PC-9 (cell line): ENCODE measurements around the gene NCK1. TPM values are rescaled to one million over a fixed set of nuclear protein-coding genes. Genes with fewer than 3 reads are reported as not detected.
A peak's percentile ranks its signal among the peaks of the same experiment; 100 is the strongest.

Source experiments
- BruUV-seq: library from RNA; stranded (reverse); fragments of 400-500 nt; replicated peaks from 2 replicates; lab custom pipeline; 2021; lab: Mats Ljungman, UMichigan
- CTCF ChIA-PET: fragments of 300-600 bp; sonication (Branson Sonifier 250); formaldehyde crosslinking; loops from one replicate; lab custom pipeline; 2022; ENCODE audit warnings: antibody characterized with exemption; lab: Charles Lee
- POLR2A ChIA-PET: fragments of 300-600 bp; sonication (Branson Sonifier 250); formaldehyde crosslinking; loops from one replicate; lab custom pipeline; 2022; ENCODE audit warnings: antibody characterized with exemption; ENCODE audit not compliant: unreplicated experiment; lab: Charles Lee
- DNase-seq, 2 experiments: peaks; one replicate each; pipeline versions ENCODE4 v3.0.0 to v3.0.0-alpha.2; 2015 to 2022; ENCODE audit warnings: mixed read lengths in 1 of 2
- H2AFZ ChIP-seq: fragments of 200-600 bp; sonication (generic); 2 replicates; pipeline ENCODE4 v1.8.1; 2017; ENCODE audit warnings: antibody characterized with exemption
- H3F3A ChIP-seq: fragments of 200-600 bp; sonication (generic); 2 replicates; pipeline ENCODE4 v1.8.1; 2017; ENCODE audit warnings: antibody characterized with exemption, mild to moderate bottlenecking, low read depth; ENCODE audit not compliant: insufficient read depth
- H3K27ac ChIP-seq: fragments of 200-600 bp; sonication (generic); 2 replicates; pipeline ENCODE4 v1.6.1; 2016; ENCODE audit warnings: mixed run types
- H3K27me3 ChIP-seq: fragments of 200-600 bp; sonication (generic); 2 replicates; pipeline ENCODE4 v1.6.1; 2016; ENCODE audit warnings: low read depth, mixed run types; ENCODE audit not compliant: insufficient read depth
- H3K36me3 ChIP-seq: fragments of 200-600 bp; sonication (generic); 2 replicates; pipeline ENCODE4 v1.6.1; 2016; ENCODE audit warnings: low read depth, mixed run types
- H3K4me1 ChIP-seq: fragments of 200-600 bp; sonication (generic); replicated peaks from 2 replicates; pipeline ENCODE4 v1.6.1; 2016; ENCODE audit warnings: mixed run types; ENCODE audit not compliant: insufficient read depth
- H3K4me2 ChIP-seq: fragments of 200-600 bp; sonication (generic); 2 replicates; pipeline ENCODE4 v1.6.1; 2017; ENCODE audit warnings: mixed run types
- H3K4me3 ChIP-seq: fragments of 200-600 bp; sonication (generic); 2 replicates; pipeline ENCODE4 v1.6.1; 2016; ENCODE audit warnings: mixed run types
- H3K79me2 ChIP-seq: fragments of 200-600 bp; sonication (generic); 2 replicates; pipeline ENCODE4 v1.6.1; 2017; ENCODE audit warnings: low read depth, mixed run types
- H3K9me2 ChIP-seq: fragments of 200-600 bp; sonication (generic); 2 replicates; pipeline ENCODE4 v1.8.1; 2017; ENCODE audit warnings: mild to moderate bottlenecking; ENCODE audit not compliant: insufficient read depth
- H3K9me3 ChIP-seq: fragments of 200-600 bp; sonication (generic); 2 replicates; pipeline ENCODE4 v1.8.1; 2016; ENCODE audit warnings: low read depth; ENCODE audit not compliant: insufficient read depth
- H4K20me1 ChIP-seq: fragments of 200-600 bp; sonication (generic); 2 replicates; pipeline ENCODE4 v1.8.1; 2017; ENCODE audit not compliant: insufficient read depth
- CTCF ChIP-seq: fragments of 200-600 bp; sonication (generic); conservative IDR thresholded peaks from 2 replicates; pipeline ENCODE4 v1.6.1; 2017; ENCODE audit warnings: mixed run types, antibody characterized with exemption, mild to moderate bottlenecking, moderate library complexity
- EZH2 ChIP-seq: fragments of 200-600 bp; sonication (generic); IDR thresholded peaks from 2 replicates; pipeline ENCODE4 v1.8.0; 2017; ENCODE audit warnings: antibody characterized with exemption, low read depth
- intact Hi-C: fragments of 100-400 bp; cut with micrococcal nuclease; formaldehyde crosslinking; loops from one replicate; pipeline ENCODE4 v1.10.0; 2022; ENCODE audit not compliant: unreplicated experiment
- total RNA-seq: library from RNA; stranded (reverse); gene quantifications from 2 replicates; pipeline ENCODE4 v1.2.3, GENCODE V29; 2021

NCK1 gene
- total RNA-seq, 1 experiment from 2014 or later = 42.7 TPM

- ChIA-PET CTCF (no interaction called here), POLR2A (no interaction called here)
- Histone ChIP-seq H3K4me3 (no peak overlapping the region), H3K36me3 (0 out of 2 replicates have a peak, but pooled peaks cover 4% of the 10 kb centered on the region), H3K4me2 (no peak overlapping the region), H3K27me3 (no peaks in the 10 kb centered on the region), H3K9me2 (no peaks in the 10 kb centered on the region), H3K79me2 (peaks cover 4% of the 10 kb centered on the region; the same call in 1 of the 2 replicates), H2AFZ (no peak overlapping the region), H3F3A (peaks cover 6% of the 10 kb centered on the region), H4K20me1 (peaks cover 7% of the 10 kb centered on the region), H3K9me3 (no peaks in the 10 kb centered on the region), H3K27ac (no peak overlapping the region), H3K4me1 (peaks cover 24% of the 10 kb centered on the region)
- intact Hi-C loops = loop anchor here (1.0 kb wide), 1 partner anchor 65 kb away; no protein-coding TSS in a partner anchor
- no peak for TF ChIP-seq EZH2
- TF ChIP-seq CTCF = no peak
- BruUV-seq = no TSS peak
- no peak for DNase-seq
Measured at GRCh38 chr3:136949146-136949545, 87.1 kb downstream of the NCK1 start.

GRCh38 chr3:136949708-136950107 is 87.7 kb downstream of the NCK1 start:
- Histone ChIP-seq H3K36me3 (0 out of 2 replicates have a peak, but pooled peaks cover 4% of the 10 kb centered on the region), H3K27me3 (no peaks in the 10 kb centered on the region), H2AFZ (no peak overlapping the region), H3F3A (peaks cover 7% of the 10 kb centered on the region), H3K79me2 (peaks cover 4% of the 10 kb centered on the region; the same call in 1 of the 2 replicates), H3K4me3 (no peak overlapping the region), H3K9me3 (no peaks in the 10 kb centered on the region), H3K9me2 (no peaks in the 10 kb centered on the region), H3K27ac (no peak overlapping the region), H3K4me1 (peaks cover 29% of the 10 kb centered on the region), H4K20me1 (peaks cover 7% of the 10 kb centered on the region), H3K4me2 (no peak overlapping the region)
- ChIA-PET CTCF (interaction anchor here (0.6 to 0.8 kb wide), 2 partner anchors 64 to 197 kb away, joined by 3 to 4 read pairs; no protein-coding TSS in a partner anchor), POLR2A (no interaction called here)
- DNase-seq = no peak
- intact Hi-C loops = loop anchor here (1.0 kb wide), 1 partner anchor 65 kb away; no protein-coding TSS in a partner anchor
- BruUV-seq = no TSS peak
- TF ChIP-seq EZH2 (no peak), CTCF (peak; percentile 53)

GRCh38 chr3:136950623-136951022 is 88.6 kb downstream of the NCK1 start:
- no peak for TF ChIP-seq EZH2
- no peak for TF ChIP-seq CTCF
- intact Hi-C loops = no loop called here
- CTCF ChIA-PET = interaction anchor here (0.6 to 0.8 kb wide), 3 partner anchors 63 to 658 kb away, joined by 3 to 4 read pairs (median 3); no protein-coding TSS in a partner anchor
- H3K9me3 ChIP-seq = no peaks in the 10 kb centered on the region
- no TSS peak for BruUV-seq
- 0 out of 2 replicates have a peak, but pooled peaks cover 2% of the 10 kb centered on the region for H3K36me3 ChIP-seq
- no peak for DNase-seq
- H3K27ac ChIP-seq = no peak overlapping the region
- no peaks in the 10 kb centered on the region for H3K27me3 ChIP-seq
- no peak overlapping the region for H3K4me3 ChIP-seq
- no peaks in the 10 kb centered on the region for H3K9me2 ChIP-seq
- H2AFZ ChIP-seq = no peak overlapping the region
- peaks cover 16% of the 10 kb centered on the region for H3F3A ChIP-seq
- H3K4me1 ChIP-seq = peaks cover 38% of the 10 kb centered on the region
- POLR2A ChIA-PET = no interaction called here
- H3K79me2 ChIP-seq = peaks cover 4% of the 10 kb centered on the region; the same call in 1 of the 2 replicates
- H3K4me2 ChIP-seq = no peak overlapping the region
- H4K20me1 ChIP-seq = peaks cover 7% of the 10 kb centered on the region
